ENCODE measurements around the gene YIF1A. TPM values are rescaled to one million over a fixed set of nuclear protein-coding genes. Genes with fewer than 3 reads are reported as not detected.

YIF1A gene
- total and polyA plus RNA-seq, 5 donors from 2014 or later: 29.3 to 71.3 (median 48.6) TPM

GRCh38 chr11:66290330-66290621 lies 1.3 kb upstream of the YIF1A start:
- peaks cover 0 to 1% (median 0%) of the 10 kb centered on the region in 7 donors for H3K9me3 Mint-ChIP-seq
- Histone ChIP-seq H3K36me3 (ENCODE audit: control insufficient read depth, insufficient read depth, low read length) (no peaks in the 10 kb centered on the region), H3K4me3 (ENCODE audit: low read depth, low read length) (no peak overlapping the region), H3K9me3 (ENCODE audit: control insufficient read depth in 2 of 2, low read length in 2 of 2) (no peaks in the 10 kb centered on the region), H3K27me3 (ENCODE audit: control insufficient read depth, insufficient read depth, low read length) (peaks cover 12% of the 10 kb centered on the region), H3K27ac (ENCODE audit: insufficient read depth, low read length, poor library complexity, severe bottlenecking) (no peak overlapping the region), H3K4me1 (ENCODE audit: control insufficient read depth, insufficient read depth, low read length, poor library complexity, severe bottlenecking) (peaks cover 37% of the 10 kb centered on the region)
- H3K36me3 Mint-ChIP-seq: no peaks in the 10 kb centered on the region
- ATAC-seq (ENCODE audit: low read depth in 2 of 2): no peak
- DNase-seq: no peak
- no peak overlapping the region for H3K27ac Mint-ChIP-seq
- peaks cover 11 to 48% (median 19%) of the 10 kb centered on the region in 4 donors for H3K4me1 Mint-ChIP-seq
- peaks cover 30% of the 10 kb centered on the region for H3K27me3 Mint-ChIP-seq
- H3K4me3 Mint-ChIP-seq: peak overlapping the region; percentile 78 to 92 (median 89)

GRCh38 chr11:66289548-66290329 lies 796 bp upstream of the YIF1A start:
- peaks cover 12% of the 10 kb centered on the region for H3K27me3 ChIP-seq (ENCODE audit: control insufficient read depth, insufficient read depth, low read length)
- H3K27me3 Mint-ChIP-seq: peaks cover 30% of the 10 kb centered on the region
- peak; percentile 42 to 46 for ATAC-seq (ENCODE audit: low read depth in 2 of 2)
- H3K4me1 Mint-ChIP-seq: peaks cover 11 to 48% (median 19%) of the 10 kb centered on the region in 4 donors
- H3K9me3 ChIP-seq (ENCODE audit: control insufficient read depth in 2 of 2, low read length in 2 of 2): no peaks in the 10 kb centered on the region
- H3K36me3 Mint-ChIP-seq: no peaks in the 10 kb centered on the region
- peak overlapping the region; percentile 69 for H3K4me3 ChIP-seq (ENCODE audit: low read depth, low read length)
- H3K9me3 Mint-ChIP-seq: peaks cover 0 to 1% (median 0%) of the 10 kb centered on the region in 7 donors
- peak overlapping the region; percentile 80 for H3K27ac ChIP-seq (ENCODE audit: insufficient read depth, low read length, poor library complexity, severe bottlenecking)
- DNase-seq: peak in 1 of 3 donors; percentile 86
- H3K36me3 ChIP-seq (ENCODE audit: control insufficient read depth, insufficient read depth, low read length): no peaks in the 10 kb centered on the region
- peaks cover 37% of the 10 kb centered on the region for H3K4me1 ChIP-seq (ENCODE audit: control insufficient read depth, insufficient read depth, low read length, poor library complexity, severe bottlenecking)
- peak overlapping the region; percentile 91 to 97 (median 94) for H3K27ac Mint-ChIP-seq
- peak overlapping the region; percentile 88 to 92 (median 90) for H3K4me3 Mint-ChIP-seq

DNA sequence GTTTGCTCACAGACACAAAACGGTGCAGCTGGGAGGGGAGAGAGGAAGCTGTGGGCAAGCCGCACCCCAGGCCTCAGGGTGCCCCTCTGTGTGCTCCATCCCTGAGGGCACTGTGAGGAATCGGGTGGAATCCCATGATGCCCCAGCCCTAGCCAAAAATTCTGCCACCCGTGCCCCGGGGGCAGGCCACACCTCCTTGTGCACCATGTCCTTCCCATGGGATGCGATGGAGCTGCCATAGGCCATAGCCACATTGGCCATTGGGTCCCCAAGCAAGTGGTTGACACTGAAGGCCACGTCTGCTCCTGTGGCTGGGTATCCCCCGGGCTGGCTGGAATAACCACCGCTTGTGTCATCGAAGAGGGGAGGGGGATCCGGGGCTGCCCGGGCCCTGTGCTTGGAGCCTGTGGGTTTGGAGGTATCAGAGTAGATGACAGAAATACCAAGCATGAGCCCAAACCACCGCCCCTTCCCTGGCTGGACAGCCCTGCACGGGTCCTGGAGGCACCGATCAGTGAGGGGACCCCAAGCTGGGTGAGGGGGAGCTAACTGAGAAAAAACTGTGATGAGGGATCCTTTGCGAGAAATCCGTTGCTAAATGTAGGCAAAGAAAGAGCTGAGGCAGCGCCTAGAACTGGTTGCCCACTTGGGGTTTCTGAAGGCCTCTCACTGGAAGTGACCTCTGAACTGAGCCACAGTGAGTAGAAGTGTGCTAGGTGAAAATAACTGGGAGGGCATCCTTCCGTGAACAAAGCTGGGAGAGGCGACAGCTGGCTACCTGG lies 863 bp downstream of the YIF1A start:
- DNase-seq: no peak

DNA sequence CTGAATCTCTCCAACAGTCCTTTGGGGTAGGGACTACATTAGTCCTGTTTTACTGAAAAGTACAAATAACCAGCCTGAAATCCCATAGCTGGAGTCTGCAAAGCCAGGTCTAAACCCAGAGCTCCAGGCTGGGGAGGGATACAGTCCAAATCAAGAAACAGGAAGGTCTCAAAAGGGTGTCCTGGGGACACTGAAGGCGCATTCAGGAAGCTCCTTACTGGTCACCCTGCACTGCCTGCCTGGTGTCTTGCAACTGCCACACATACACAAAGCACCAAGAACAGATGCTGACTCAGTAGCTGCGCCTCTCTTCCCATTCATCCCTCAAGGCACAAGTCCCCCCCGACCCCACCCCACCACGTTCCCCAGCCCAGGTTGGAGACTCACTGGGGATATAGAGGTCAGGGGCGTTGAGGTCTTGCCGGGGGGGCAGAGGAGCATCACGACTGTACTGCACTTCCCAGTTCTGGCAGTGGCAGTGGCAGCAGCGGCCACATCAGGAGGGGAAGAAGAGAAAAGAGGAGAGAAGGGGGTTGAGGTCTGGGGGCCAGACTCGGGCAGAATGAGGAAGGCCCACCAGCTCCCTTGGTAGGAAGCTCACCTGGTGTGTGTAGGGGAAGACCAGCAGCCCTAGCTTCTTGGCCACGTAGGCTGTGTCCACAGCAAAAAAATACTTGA lies 1.6 kb downstream of the YIF1A start:
- peaks cover 23% of the 10 kb centered on the region for H3K27me3 Mint-ChIP-seq
- H3K4me1 Mint-ChIP-seq: peaks cover 7 to 50% (median 24%) of the 10 kb centered on the region in 4 donors
- peak overlapping the region in 1 of 3 donors; percentile 76 for H3K27ac Mint-ChIP-seq
- Histone ChIP-seq H3K27me3 (ENCODE audit: control insufficient read depth, insufficient read depth, low read length) (peaks cover 6% of the 10 kb centered on the region), H3K27ac (ENCODE audit: insufficient read depth, low read length, poor library complexity, severe bottlenecking) (no peak overlapping the region), H3K4me3 (ENCODE audit: low read depth, low read length) (no peak overlapping the region), H3K4me1 (ENCODE audit: control insufficient read depth, insufficient read depth, low read length, poor library complexity, severe bottlenecking) (peaks cover 46% of the 10 kb centered on the region), H3K36me3 (ENCODE audit: control insufficient read depth, insufficient read depth, low read length) (no peaks in the 10 kb centered on the region), H3K9me3 (ENCODE audit: control insufficient read depth in 2 of 2, low read length in 2 of 2) (no peaks in the 10 kb centered on the region)
- H3K4me3 Mint-ChIP-seq: peak overlapping the region; percentile 72 to 79 (median 76)
- H3K9me3 Mint-ChIP-seq: peaks cover 0 to 1% (median 0%) of the 10 kb centered on the region in 7 donors
- H3K36me3 Mint-ChIP-seq: no peaks in the 10 kb centered on the region
- ATAC-seq (ENCODE audit: low read depth in 2 of 2) (no peak), DNase-seq (no peak)

More for the DNA sequence above, 863 bp downstream of the YIF1A start:
- Mint-ChIP-seq H3K27me3 (peaks cover 30% of the 10 kb centered on the region), H3K9me3 (peaks cover 0 to 1% (median 0%) of the 10 kb centered on the region in 7 donors), H3K4me3 (peak overlapping the region; percentile 88 to 92 (median 90)), H3K36me3 (no peaks in the 10 kb centered on the region), H3K27ac (peak overlapping the region in 2 of 3 donors; percentile 20 to 91), H3K4me1 (peaks cover 11 to 48% (median 20%) of the 10 kb centered on the region in 4 donors)
- Histone ChIP-seq H3K4me1 (ENCODE audit: control insufficient read depth, insufficient read depth, low read length, poor library complexity, severe bottlenecking) (peaks cover 41% of the 10 kb centered on the region), H3K9me3 (ENCODE audit: control insufficient read depth in 2 of 2, low read length in 2 of 2) (no peaks in the 10 kb centered on the region), H3K27me3 (ENCODE audit: control insufficient read depth, insufficient read depth, low read length) (peaks cover 11% of the 10 kb centered on the region), H3K4me3 (ENCODE audit: low read depth, low read length) (peak overlapping the region; percentile 88), H3K36me3 (ENCODE audit: control insufficient read depth, insufficient read depth, low read length) (no peaks in the 10 kb centered on the region), H3K27ac (ENCODE audit: insufficient read depth, low read length, poor library complexity, severe bottlenecking) (peak overlapping the region; percentile 80)
- no peak for ATAC-seq (ENCODE audit: low read depth in 2 of 2)

DNA sequence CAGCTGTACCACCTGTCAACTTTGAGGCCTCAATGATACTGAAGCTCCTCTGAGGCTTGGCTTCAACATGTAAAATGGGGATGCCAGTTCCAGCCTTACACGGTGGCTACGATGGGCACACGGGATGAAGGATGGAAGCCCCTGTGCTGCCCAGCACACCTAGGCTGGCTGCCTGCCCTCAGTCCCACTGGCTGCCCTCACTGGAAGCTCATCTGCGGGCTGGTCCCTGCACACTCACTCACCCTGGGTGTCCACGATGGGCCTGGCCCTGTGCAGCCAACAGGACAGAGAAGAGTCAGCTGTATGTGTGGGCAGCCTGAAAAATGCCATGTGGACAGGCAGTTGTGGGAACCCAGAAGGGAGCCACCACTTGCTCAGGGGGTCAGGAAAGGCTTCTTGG lies 2.2 kb downstream of the YIF1A start:
- Histone ChIP-seq H3K27ac (ENCODE audit: insufficient read depth, low read length, poor library complexity, severe bottlenecking) (no peak overlapping the region), H3K4me1 (ENCODE audit: control insufficient read depth, insufficient read depth, low read length, poor library complexity, severe bottlenecking) (peaks cover 47% of the 10 kb centered on the region), H3K36me3 (ENCODE audit: control insufficient read depth, insufficient read depth, low read length) (no peaks in the 10 kb centered on the region), H3K4me3 (ENCODE audit: low read depth, low read length) (no peak overlapping the region), H3K27me3 (ENCODE audit: control insufficient read depth, insufficient read depth, low read length) (peaks cover 6% of the 10 kb centered on the region), H3K9me3 (ENCODE audit: control insufficient read depth in 2 of 2, low read length in 2 of 2) (no peaks in the 10 kb centered on the region)
- H3K36me3 Mint-ChIP-seq: no peaks in the 10 kb centered on the region
- peaks cover 0 to 1% (median 0%) of the 10 kb centered on the region in 7 donors for H3K9me3 Mint-ChIP-seq
- H3K27me3 Mint-ChIP-seq: peaks cover 23% of the 10 kb centered on the region
- H3K27ac Mint-ChIP-seq: no peak overlapping the region
- ATAC-seq (ENCODE audit: low read depth in 2 of 2): no peak
- H3K4me1 Mint-ChIP-seq: peaks cover 9 to 54% (median 27%) of the 10 kb centered on the region in 4 donors
- DNase-seq: no peak
- H3K4me3 Mint-ChIP-seq: peak overlapping the region; percentile 39 to 79 (median 76)

DNA sequence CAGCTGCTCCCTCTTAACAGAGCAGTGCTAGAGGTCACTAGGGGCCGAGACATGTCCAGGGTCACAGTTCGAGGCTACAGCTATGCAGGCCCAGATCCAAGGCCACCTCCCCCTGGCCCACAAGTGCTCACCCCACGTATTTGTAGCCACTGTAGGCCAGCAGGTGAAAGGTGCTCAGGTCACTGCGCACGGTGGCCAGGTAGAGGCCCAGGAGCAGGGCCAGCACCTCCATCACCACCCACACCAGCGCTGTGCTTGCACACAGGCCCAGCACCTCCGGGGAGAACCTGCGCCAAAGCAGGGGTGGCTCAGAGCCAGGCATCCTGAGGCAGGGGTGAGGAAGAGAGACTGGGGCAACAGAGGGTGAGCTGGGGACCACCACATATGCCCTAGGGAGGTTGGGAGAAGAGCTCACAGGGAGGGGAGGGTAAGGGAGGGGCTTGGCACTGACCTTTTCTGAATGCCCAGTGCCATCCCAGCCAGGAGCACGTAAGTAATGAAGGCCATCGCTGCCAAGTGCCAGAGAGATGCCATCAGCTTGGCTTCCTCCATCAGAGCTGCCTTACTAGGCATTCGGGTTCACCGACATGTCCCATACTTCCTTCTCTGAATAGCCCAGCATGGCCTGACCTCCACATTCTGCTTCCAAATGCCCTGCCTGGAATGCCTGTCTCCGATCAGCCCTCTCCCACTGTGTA lies 3.5 kb downstream of the YIF1A start:
- Mint-ChIP-seq H3K9me3 (no peaks in the 10 kb centered on the region), H3K4me1 (peaks cover 5 to 56% (median 26%) of the 10 kb centered on the region in 4 donors), H3K4me3 (peak overlapping the region in 2 of 4 donors; percentile 47 to 52), H3K27me3 (peaks cover 20% of the 10 kb centered on the region), H3K36me3 (no peaks in the 10 kb centered on the region), H3K27ac (no peak overlapping the region)
- DNase-seq (no peak), ATAC-seq (ENCODE audit: low read depth in 2 of 2) (no peak)
- Histone ChIP-seq H3K9me3 (ENCODE audit: control insufficient read depth in 2 of 2, low read length in 2 of 2) (no peaks in the 10 kb centered on the region), H3K36me3 (ENCODE audit: control insufficient read depth, insufficient read depth, low read length) (no peaks in the 10 kb centered on the region), H3K4me1 (ENCODE audit: control insufficient read depth, insufficient read depth, low read length, poor library complexity, severe bottlenecking) (peaks cover 46% of the 10 kb centered on the region), H3K27ac (ENCODE audit: insufficient read depth, low read length, poor library complexity, severe bottlenecking) (no peak overlapping the region), H3K27me3 (ENCODE audit: control insufficient read depth, insufficient read depth, low read length) (no peaks in the 10 kb centered on the region), H3K4me3 (ENCODE audit: low read depth, low read length) (no peak overlapping the region)

DNA sequence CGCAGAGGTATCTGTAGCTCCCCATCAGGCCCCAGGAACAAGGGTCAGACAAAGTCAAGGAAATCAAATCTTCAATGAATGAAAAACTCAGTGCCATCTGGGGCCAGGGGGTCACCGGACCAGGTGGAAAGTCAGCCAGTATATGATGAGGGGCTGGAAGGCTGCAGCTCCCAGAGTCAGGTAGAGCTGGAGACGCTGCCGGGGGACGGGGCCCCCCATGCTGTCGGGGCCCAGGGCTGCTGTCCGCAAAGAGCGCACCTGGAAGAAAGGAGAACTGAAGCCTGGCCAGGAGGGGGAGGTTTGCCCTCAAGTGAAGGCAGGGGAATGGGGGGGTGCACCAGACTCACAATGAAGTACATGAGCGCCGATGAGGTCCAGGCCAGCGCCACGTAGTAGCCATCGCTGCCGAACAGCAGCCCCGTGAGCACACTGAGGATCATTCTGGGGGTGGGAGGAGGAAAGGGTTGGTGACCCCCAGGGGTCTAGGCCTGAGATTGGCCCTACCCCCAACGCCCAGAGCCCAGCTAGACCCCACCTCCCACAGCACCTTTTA lies 4.3 kb downstream of the YIF1A start:
- H3K4me1 Mint-ChIP-seq: peaks cover 5 to 49% (median 22%) of the 10 kb centered on the region in 4 donors
- no peaks in the 10 kb centered on the region for H3K9me3 Mint-ChIP-seq
- peak overlapping the region in 1 of 4 donors; percentile 12 for H3K4me3 Mint-ChIP-seq
- H3K27ac ChIP-seq (ENCODE audit: insufficient read depth, low read length, poor library complexity, severe bottlenecking): no peak overlapping the region
- peak overlapping the region in 1 of 3 donors; percentile 48 for H3K27ac Mint-ChIP-seq
- no peaks in the 10 kb centered on the region for H3K9me3 ChIP-seq (ENCODE audit: control insufficient read depth in 2 of 2, low read length in 2 of 2)
- no peaks in the 10 kb centered on the region for H3K27me3 ChIP-seq (ENCODE audit: control insufficient read depth, insufficient read depth, low read length)
- ATAC-seq (ENCODE audit: low read depth in 2 of 2) (no peak), DNase-seq (no peak)
- H3K4me1 ChIP-seq (ENCODE audit: control insufficient read depth, insufficient read depth, low read length, poor library complexity, severe bottlenecking): peaks cover 40% of the 10 kb centered on the region
- H3K4me3 ChIP-seq (ENCODE audit: low read depth, low read length): no peak overlapping the region
- peaks cover 13% of the 10 kb centered on the region for H3K27me3 Mint-ChIP-seq
- no peaks in the 10 kb centered on the region for H3K36me3 ChIP-seq (ENCODE audit: control insufficient read depth, insufficient read depth, low read length)
- H3K36me3 Mint-ChIP-seq: no peaks in the 10 kb centered on the region
